Effector memory CD4-positive, alpha-beta T cell (primary cell): ENCODE data around the gene MSRB1.
A peak's percentile ranks its signal among the peaks of the same experiment; 100 is the strongest.

ENCODE experiments used
- DNase-seq, 3 donors: peaks; one replicate each; pipeline ENCODE4 v3.0.0-alpha.2; 2020
- H3K27ac ChIP-seq: 2 replicates; pipeline ENCODE4 v1.7.0; 2013; ENCODE audit warnings: mild to moderate bottlenecking, low read length, moderate library complexity; ENCODE audit not compliant: insufficient read depth, poor library complexity, severe bottlenecking
- H3K27me3 ChIP-seq: replicated peaks from 2 replicates; pipeline ENCODE4 v1.7.0; 2013; ENCODE audit warnings: mild to moderate bottlenecking, low read length; ENCODE audit not compliant: insufficient read depth, control insufficient read depth, poor library complexity, severe bottlenecking
- H3K36me3 ChIP-seq: 2 replicates; pipeline ENCODE4 v1.7.0; 2013; ENCODE audit warnings: mild to moderate bottlenecking, low read length, moderate library complexity; ENCODE audit not compliant: control insufficient read depth, insufficient read depth
- H3K4me1 ChIP-seq: 2 replicates; pipeline ENCODE4 v1.7.0; 2013; ENCODE audit warnings: low read length, mild to moderate bottlenecking; ENCODE audit not compliant: control insufficient read depth, insufficient read depth, poor library complexity, severe bottlenecking
- H3K4me3 ChIP-seq: 2 replicates; pipeline ENCODE4 v1.7.0; 2013; ENCODE audit warnings: low read length, low read depth, mild to moderate bottlenecking; ENCODE audit not compliant: insufficient read depth, poor library complexity, severe bottlenecking
- H3K9me3 ChIP-seq: 2 replicates; pipeline ENCODE4 v1.7.0; 2013; ENCODE audit warnings: mild to moderate bottlenecking, low read length, moderate library complexity; ENCODE audit not compliant: control insufficient read depth
- total RNA-seq, 3 donors: gene quantifications; one replicate each; lab custom pipeline; 2026; lab: John Stamatoyannopoulos, UW

The MSRB1 gene, protein sequence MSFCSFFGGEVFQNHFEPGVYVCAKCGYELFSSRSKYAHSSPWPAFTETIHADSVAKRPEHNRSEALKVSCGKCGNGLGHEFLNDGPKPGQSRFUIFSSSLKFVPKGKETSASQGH
- total RNA-seq, result 1.4 to 2.4 (median 1.8) reads per million in 3 donors

DNA sequence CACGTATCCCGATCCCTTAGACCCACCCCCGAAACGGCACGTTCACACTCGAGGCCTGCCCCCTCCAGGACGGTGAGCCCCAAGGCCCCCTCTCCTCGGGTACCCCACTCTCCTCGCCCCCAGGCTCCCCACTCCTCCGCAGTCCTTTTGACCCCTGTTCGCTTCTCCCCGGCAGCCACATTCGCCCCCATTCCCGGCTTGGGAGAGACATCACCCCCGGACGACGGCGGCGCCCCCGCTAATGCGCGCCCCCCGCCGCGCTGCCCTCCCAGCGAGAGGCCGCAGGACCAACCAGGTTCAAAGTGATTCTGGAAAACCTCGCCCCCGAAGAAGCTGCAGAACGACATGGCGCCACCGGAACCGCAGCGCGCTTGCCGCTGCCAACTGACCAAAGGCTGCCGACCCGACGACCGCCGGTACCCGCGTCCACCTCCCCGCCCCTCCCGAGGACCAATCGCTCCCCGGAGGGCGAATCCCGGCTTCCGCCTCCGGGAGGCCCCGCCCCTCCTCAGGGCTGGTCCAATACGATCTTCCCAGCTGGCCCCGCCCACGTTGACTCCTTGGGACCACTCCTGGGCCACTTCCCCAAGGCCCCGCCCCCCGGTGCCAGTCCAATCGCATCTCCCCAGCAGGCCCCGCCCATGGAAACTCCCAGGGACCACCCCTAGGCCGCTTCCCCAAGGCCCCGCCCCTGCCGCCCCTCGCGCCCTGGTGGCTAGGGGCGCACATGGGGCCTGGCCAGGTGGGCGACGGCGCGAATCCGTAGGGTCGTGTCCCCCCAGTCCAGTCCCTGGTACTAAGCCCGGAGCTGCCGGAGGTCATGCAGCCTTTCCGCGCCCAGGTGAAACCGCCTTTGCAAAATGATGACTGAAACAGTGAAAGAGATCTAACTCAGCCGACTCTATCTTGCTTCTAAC, at the start of gene MSRB1:
Gene MSRB1 (minus strand): TSS at position 390 of the 917 bp plus-strand sequence. CDS start 43 bp downstream, at position 347.
- Histone ChIP-seq H3K27ac (peak within 1 kb of the TSS; percentile 70), H3K9me3 (no peaks in the 10 kb centered on the region), H3K27me3 (no peaks in the 10 kb centered on the region), H3K4me3 (peak within 1 kb of the TSS; percentile 95), H3K4me1 (peaks cover 9% of the 10 kb centered on the region), H3K36me3 (peaks cover 15% of the 10 kb centered on the region)
- DNase-seq, result peak; percentile 97 to 99 (median 99)

DNA sequence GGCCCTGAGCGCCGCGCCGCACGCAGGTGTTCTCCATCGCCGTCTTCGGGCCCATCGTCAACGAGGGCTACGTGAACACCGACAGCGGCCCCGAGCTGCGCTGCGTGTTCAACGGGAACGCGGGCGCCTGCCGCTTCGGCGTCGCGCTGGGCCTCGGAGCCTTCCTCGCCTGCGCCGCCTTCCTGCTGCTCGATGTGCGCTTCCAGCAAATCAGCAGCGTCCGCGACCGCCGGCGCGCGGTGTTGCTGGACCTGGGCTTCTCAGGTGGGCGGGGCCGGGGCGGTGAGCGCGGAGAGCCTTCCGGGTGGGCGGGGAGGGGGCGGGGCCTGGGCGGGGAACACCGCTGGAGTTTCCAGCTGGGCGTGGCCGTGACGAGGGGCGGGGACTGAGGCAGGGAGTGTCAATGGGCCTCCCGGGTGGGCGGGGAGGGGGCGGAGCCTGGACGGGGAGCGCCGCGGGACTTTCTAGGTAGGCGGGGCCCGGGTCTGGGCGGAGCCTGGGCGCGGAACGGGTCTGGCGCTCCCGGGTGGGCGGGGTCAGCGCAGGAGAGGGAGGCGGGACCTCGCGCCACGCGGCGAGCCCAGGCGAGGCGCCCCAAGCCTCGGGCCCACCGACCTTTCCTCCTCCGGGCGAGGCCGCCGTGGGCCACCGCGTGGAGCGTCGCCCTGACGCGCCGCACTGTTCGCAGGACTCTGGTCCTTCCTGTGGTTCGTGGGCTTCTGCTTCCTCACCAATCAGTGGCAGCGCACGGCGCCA, 49.1 kb upstream of the MSRB1 start:
- Histone ChIP-seq H3K36me3 (no peaks in the 10 kb centered on the region), H3K4me3 (peak overlapping the region; percentile 2), H3K27me3 (peaks cover 16% of the 10 kb centered on the region), H3K4me1 (peaks cover 21% of the 10 kb centered on the region), H3K9me3 (no peaks in the 10 kb centered on the region), H3K27ac (peak overlapping the region; percentile 60)
- DNase-seq, result peak; percentile 96 to 100 (median 99)

DNA sequence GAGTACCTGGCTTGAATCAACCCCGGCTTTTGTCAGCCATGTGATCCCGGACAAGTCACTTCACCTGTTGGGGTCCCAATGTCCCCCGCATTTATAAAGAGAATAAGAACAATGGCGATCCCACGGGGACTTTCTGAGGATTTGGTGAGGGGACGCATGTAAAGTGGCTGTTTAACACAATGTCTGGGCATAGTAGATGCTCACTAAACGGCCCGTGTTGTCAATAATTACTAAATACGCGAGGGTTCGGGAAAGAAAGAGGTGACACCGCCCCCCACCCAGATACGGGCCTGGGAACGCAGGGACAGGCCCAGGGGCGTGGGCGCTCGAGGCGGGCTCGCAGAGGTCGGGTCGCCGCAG, 48.6 kb upstream of the MSRB1 start:
- Histone ChIP-seq H3K27me3 (peaks cover 16% of the 10 kb centered on the region), H3K4me1 (peaks cover 21% of the 10 kb centered on the region), H3K9me3 (no peaks in the 10 kb centered on the region), H3K27ac (peak overlapping the region; percentile 60), H3K4me3 (peak overlapping the region; percentile 2), H3K36me3 (peaks cover 4% of the 10 kb centered on the region)
- no peak for DNase-seq

DNA sequence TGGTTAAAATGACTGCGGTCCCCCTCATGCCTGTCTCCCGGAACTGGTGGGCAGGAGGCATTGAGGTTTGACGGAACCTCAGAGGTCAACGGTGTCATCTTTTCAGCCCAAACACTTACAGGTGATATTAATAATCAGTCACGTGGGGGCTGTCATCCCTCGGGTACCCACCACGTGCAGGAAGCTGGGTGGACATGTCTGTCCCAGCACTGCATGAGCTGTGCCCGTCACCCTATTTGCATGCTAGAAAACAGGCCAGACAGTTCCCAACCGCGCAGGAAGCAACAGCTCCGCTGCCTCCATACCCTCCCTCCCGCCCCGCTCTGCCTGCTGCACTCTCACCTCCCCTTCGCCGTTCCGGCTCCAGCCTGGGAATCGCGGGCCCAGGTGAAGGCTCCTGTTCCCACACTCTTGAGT, 48.1 kb upstream of the MSRB1 start:
- DNase-seq, result peak; percentile 50 to 56 (median 53)
- Histone ChIP-seq H3K9me3 (no peaks in the 10 kb centered on the region), H3K27ac (peak overlapping the region; percentile 60), H3K36me3 (peaks cover 8% of the 10 kb centered on the region), H3K4me1 (peaks cover 21% of the 10 kb centered on the region), H3K4me3 (peak overlapping the region; percentile 43), H3K27me3 (peaks cover 16% of the 10 kb centered on the region)

DNA sequence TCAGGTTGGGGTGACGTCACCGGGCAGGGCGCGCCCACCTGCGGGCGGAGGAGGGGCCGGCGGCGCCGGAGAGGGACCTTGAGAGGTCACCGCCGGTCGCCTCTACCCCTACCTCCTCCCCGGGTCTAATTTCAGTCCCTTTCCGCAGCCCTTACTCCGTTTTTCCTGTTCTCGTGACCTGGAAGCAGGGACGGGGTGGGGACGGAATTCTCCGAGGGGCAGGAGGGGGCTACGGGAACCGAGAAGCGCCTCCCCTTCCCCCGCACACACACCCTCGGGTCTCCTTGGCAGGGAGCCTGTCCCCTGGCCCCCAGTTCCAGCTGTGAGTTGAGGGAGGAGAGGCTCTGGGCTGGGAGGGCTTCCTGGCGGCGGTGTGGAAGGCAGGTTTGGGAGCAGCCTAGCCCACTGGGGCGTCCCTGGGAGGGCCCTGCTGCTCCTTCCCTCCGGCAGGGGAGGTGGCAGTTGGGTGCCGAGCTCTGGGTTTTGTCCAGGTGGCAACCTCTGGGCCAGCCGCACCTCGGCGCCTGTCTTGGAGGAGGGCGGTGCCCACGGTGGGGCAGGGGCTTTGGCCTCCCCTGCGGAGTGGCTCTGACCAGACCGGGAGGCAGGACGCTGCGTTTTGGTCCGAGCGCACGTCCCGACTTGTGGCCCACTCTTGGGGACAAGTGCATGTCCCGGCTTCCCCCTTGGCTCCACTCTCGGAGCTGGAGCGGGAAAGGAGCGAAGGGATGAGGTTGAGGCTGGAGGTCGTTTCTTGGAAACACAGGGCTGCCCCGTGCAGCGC, 47.5 kb upstream of the MSRB1 start:
- Histone ChIP-seq H3K4me1 (peaks cover 21% of the 10 kb centered on the region), H3K9me3 (no peaks in the 10 kb centered on the region), H3K4me3 (peak overlapping the region; percentile 43), H3K27ac (no peak overlapping the region), H3K36me3 (peaks cover 14% of the 10 kb centered on the region), H3K27me3 (peaks cover 16% of the 10 kb centered on the region)
- no peak for DNase-seq

DNA sequence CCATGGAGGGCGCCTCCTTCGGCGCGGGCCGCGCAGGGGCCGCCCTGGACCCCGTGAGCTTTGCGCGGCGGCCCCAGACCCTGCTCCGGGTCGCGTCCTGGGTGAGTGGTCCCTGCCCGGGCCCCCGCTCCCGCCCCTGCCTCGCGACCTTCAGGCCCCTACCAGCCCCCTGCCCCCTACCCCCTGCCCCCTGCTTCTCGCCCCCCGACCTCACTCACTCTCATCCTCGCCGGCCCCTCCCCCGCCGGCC, 47.0 kb upstream of the MSRB1 start:
- H3K36me3 ChIP-seq, result peaks cover 17% of the 10 kb centered on the region
- no peak overlapping the region for H3K27ac ChIP-seq
- H3K27me3 ChIP-seq, result peaks cover 16% of the 10 kb centered on the region
- no peak for DNase-seq
- H3K4me3 ChIP-seq, result peak overlapping the region; percentile 43
- H3K4me1 ChIP-seq, result peaks cover 24% of the 10 kb centered on the region
- no peaks in the 10 kb centered on the region for H3K9me3 ChIP-seq

DNA sequence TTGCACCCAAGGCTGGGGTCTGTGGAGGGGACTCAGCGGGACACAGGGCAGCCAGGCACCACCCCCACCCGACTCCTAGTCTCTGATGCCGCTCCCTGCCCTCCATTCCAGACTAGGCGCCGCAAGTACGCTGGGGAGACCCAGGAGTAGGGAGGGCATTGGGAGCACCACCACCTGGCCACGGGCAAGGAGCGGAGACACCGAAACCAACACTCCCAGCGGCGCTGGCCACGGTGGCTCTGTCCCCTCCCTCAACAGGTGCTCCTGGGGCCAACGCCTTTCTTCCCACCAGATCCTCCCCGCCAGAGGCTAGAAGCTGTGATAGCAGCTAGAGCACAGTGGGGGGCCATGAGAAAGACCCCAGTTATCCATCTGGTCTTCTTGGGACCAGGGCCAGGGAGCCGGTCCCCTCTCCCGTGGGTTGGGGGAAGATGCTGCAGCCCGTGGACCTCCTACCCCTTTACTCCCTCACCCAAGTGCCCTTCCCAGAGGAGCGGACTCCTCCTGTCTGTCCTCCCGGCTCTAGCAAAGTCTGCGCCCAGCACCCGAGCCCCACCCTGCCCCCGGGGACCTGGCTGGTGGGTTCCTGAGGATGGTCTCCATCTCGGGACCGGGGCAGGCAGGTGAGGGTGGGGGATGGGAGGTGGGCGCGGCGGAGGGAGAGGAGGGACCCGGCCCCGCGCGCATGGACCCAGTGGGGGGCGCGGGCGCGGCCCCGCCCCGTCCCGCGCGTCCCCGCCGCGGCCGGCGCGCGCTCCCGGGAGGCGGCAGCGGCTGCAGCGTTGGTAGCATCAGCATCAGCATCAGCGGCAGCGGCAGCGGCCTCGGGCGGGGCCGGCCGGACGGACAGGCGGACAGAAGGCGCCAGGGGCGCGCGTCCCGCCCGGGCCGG, 46.5 kb upstream of the MSRB1 start, which contains the start of gene SYNGR3:
Gene SYNGR3 (plus strand): TSS at position 762 of the 892 bp plus-strand sequence. CDS start 133 bp downstream, outside the sequence.
- no peak for DNase-seq
- no peak within 1 kb of the TSS for H3K27ac ChIP-seq

DNA sequence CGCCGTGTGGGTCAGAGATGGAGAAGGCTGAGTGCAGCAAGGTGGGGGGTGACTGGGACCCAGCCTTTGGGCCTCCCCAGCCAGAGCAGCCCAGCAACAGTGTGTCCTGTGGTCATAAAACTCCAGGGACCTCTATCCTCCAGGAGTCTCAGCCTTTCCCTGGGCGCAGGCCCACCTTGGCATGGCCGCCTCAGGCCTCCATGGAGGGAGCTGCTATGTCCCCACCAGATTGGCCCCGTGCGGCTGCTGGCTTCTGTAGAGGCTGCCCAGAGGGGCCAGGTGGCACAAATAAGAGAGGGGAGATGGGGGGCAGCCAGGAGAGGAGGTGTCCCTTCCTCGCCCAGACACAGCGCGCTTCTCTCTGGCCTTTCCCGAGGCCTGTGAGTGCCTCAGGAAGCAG, 44.2 kb upstream of the MSRB1 start:
- Histone ChIP-seq H3K36me3 (peaks cover 17% of the 10 kb centered on the region), H3K27me3 (peaks cover 16% of the 10 kb centered on the region), H3K4me3 (no peak overlapping the region), H3K9me3 (no peaks in the 10 kb centered on the region), H3K27ac (no peak overlapping the region), H3K4me1 (peaks cover 38% of the 10 kb centered on the region)
- no peak for DNase-seq

More for the DNA sequence above, 46.5 kb upstream of the MSRB1 start, which contains the start of gene SYNGR3:
- H3K4me1 ChIP-seq, result peaks cover 29% of the 10 kb centered on the region
- no peaks in the 10 kb centered on the region for H3K9me3 ChIP-seq
- H3K36me3 ChIP-seq, result peaks cover 17% of the 10 kb centered on the region
- H3K27me3 ChIP-seq, result peaks cover 16% of the 10 kb centered on the region
- peak within 1 kb of the TSS; percentile 43 for H3K4me3 ChIP-seq
